Esophagus squamous epithelium (tissue), 4 donors: ENCODE results near the gene SEMA5A.

ENCODE experiments used
- CTCF ChIP-seq, 6 experiments: fragments of 450-650 bp in 4 of 6; fragments of 200-600 bp in 2 of 6; sonication (generic) in 2 of 6; IDR thresholded peaks; one replicate each; pipeline ENCODE4 v1.5.1; 2016 to 2019; ENCODE audit warnings: antibody characterized with exemption in 6 of 6, mild to moderate bottlenecking in 4 of 6, moderate library complexity in 4 of 6
- POLR2A ChIP-seq, 4 donors: fragments of 450-650 bp; IDR thresholded peaks; one replicate each; pipeline ENCODE4 v1.6.1; 2017; ENCODE audit warnings: antibody characterized with exemption in 4 of 4, mild to moderate bottlenecking in 4 of 4, moderate library complexity in 3 of 4

DNA sequence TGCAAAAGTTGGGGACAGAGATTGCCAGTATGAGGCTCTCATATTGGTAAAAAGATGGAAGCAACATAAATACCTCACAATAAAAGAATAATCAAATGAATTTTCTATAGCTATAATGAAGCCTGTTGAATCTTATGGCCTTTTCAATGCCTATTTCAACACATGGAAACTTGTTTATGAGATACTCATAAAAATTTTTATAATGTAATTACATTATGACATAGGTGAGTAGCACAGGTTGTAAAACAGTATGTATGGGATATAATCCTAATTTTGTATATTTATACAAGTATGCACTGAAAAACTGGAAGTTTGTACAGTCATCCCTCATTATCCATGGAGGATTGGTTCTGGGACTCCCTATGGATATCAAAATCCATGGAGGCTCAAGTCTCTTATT, 21.2 kb upstream of the SEMA5A start:
- TF ChIP-seq CTCF (IDR thresholded peaks at IDR 0.05) (no peak), POLR2A (IDR thresholded peaks at IDR 0.05) (no peak)
